ENCODE measurements around the gene CDKAL1.

- TF ChIP-seq FOXK2 (IDR thresholded peaks at IDR 0.05), result no peak
- no peak for TF ChIP-seq FOXM1 (IDR thresholded peaks at IDR 0.05; ENCODE audit: borderline replicate concordance)
- TF ChIP-seq ARNT (IDR thresholded peaks at IDR 0.05), result no peak
- no peak for TF ChIP-seq BHLHE40 (IDR thresholded peaks at IDR 0.05; ENCODE audit: borderline replicate concordance)
- no peak for TF ChIP-seq FOXA1 (IDR thresholded peaks at IDR 0.05)
- TF ChIP-seq SP1 (IDR thresholded peaks at IDR 0.05), result no peak
- no peak for TF ChIP-seq CTBP1 (IDR thresholded peaks at IDR 0.05; ENCODE audit: borderline replicate concordance)
- no peak for TF ChIP-seq SUZ12 (IDR thresholded peaks at IDR 0.05)
- no peak for TF ChIP-seq PKNOX1 (IDR thresholded peaks at IDR 0.05)
- TF ChIP-seq LEF1 (IDR thresholded peaks at IDR 0.05; ENCODE audit: borderline replicate concordance), result no peak
- no peak for TF ChIP-seq HDGF (IDR thresholded peaks at IDR 0.05; ENCODE audit: borderline replicate concordance)
- TF ChIP-seq ZNF384 (IDR thresholded peaks at IDR 0.05), result no peak
- TF ChIP-seq NFRKB (IDR thresholded peaks at IDR 0.05), result no peak
- TF ChIP-seq TARDBP (IDR thresholded peaks at IDR 0.05), result no peak
Observed at GRCh38 chr6:21246075-21246474, 711.8 kb downstream of the CDKAL1 start.
